C4-2B (cell line): ENCODE results near the gene KCNQ5.

Experiments
- H3K27ac ChIP-seq: fragments of 450-650 bp; 2 replicates; pipeline ENCODE4 v1.5.1; 2017
- CTCF ChIP-seq: fragments of 450-650 bp; conservative IDR thresholded peaks from 2 replicates; pipeline ENCODE4 v1.5.1; 2017; ENCODE audit warnings: mild to moderate bottlenecking
- ZFX ChIP-seq: fragments of 450-650 bp; IDR thresholded peaks from 2 replicates; pipeline ENCODE4 v1.6.1; 2017

KCNQ5 gene

GRCh38 chr6:73145690-73146089 is 523.8 kb downstream of the KCNQ5 start:
- H3K27ac ChIP-seq = no peak overlapping the region
- TF ChIP-seq ZFX (no peak), CTCF (no peak)

GRCh38 chr6:73151732-73152131 is 529.9 kb downstream of the KCNQ5 start:
- H3K27ac ChIP-seq = no peak overlapping the region
- no peak for TF ChIP-seq CTCF
- TF ChIP-seq ZFX = no peak

GRCh38 chr6:73152556-73152955 is 530.7 kb downstream of the KCNQ5 start:
- H3K27ac ChIP-seq = no peak overlapping the region

GRCh38 chr6:73152966-73153757 is 531.3 kb downstream of the KCNQ5 start:
- TF ChIP-seq ZFX = no peak
- TF ChIP-seq CTCF = no peak
- no peak overlapping the region for H3K27ac ChIP-seq

More at GRCh38 chr6:73152556-73152955, 530.7 kb downstream of the KCNQ5 start:
- TF ChIP-seq CTCF (no peak), ZFX (no peak)

GRCh38 chr6:73156793-73157767 is 535.2 kb downstream of the KCNQ5 start:
- no peak for TF ChIP-seq CTCF
- TF ChIP-seq ZFX = no peak
- H3K27ac ChIP-seq = no peak overlapping the region

- TF ChIP-seq CTCF (no peak), ZFX (no peak)
- H3K27ac ChIP-seq = no peak overlapping the region
These were observed 536.0 kb downstream of the KCNQ5 start for GRCh38 chr6:73157870-73158269.

- TF ChIP-seq CTCF = no peak
- TF ChIP-seq ZFX = no peak
- H3K27ac ChIP-seq = no peak overlapping the region
These were observed 547.2 kb downstream of the KCNQ5 start for GRCh38 chr6:73169111-73169510.
